OCI-LY1 (cell line): ENCODE measurements around the gene PIP4K2B.
"Not testable (repeated sequence)": the region's sequence is repeated elsewhere in the genome, so short reads cannot be mapped to it uniquely, and the experiment has no call there.

Experiments used
- H2AFZ ChIP-seq: fragments of 200-600 bp; sonication (generic), shearing (Covaris generic); 2 replicates; pipeline ENCODE4 v1.6.0; 2014; ENCODE audit warnings: antibody characterized with exemption, mild to moderate bottlenecking, low read length
- H3F3A ChIP-seq: fragments of 200-600 bp; sonication (generic), shearing (Covaris generic); 2 replicates; pipeline ENCODE4 v1.6.0; 2014; ENCODE audit warnings: mild to moderate bottlenecking, antibody characterized with exemption, low read length, moderate library complexity; ENCODE audit not compliant: insufficient read depth
- H3K27ac ChIP-seq: fragments of 200-600 bp; sonication (generic); 2 replicates; pipeline ENCODE4 v1.5.1; 2014; ENCODE audit warnings: low read length, mixed run types, mild to moderate bottlenecking, low read depth; ENCODE audit not compliant: poor library complexity, severe bottlenecking
- H3K27me3 ChIP-seq: fragments of 200-600 bp; sonication (generic); 2 replicates; pipeline ENCODE4 v1.6.0; 2014; ENCODE audit warnings: antibody characterized with exemption, mild to moderate bottlenecking, low read length, moderate library complexity; ENCODE audit not compliant: insufficient read depth
- H3K36me3 ChIP-seq: fragments of 200-600 bp; sonication (generic); 2 replicates; pipeline ENCODE4 v1.6.1; 2014; ENCODE audit warnings: mild to moderate bottlenecking, antibody characterized with exemption, low read length, moderate library complexity, mixed read lengths; ENCODE audit not compliant: insufficient read depth
- H3K4me1 ChIP-seq: fragments of 200-600 bp; sonication (generic); 2 replicates; pipeline ENCODE4 v1.5.1; 2014; ENCODE audit warnings: mild to moderate bottlenecking, low read length, moderate library complexity; ENCODE audit not compliant: insufficient read depth, severe bottlenecking
- H3K4me2 ChIP-seq: fragments of 200-600 bp; sonication (generic), shearing (Covaris generic); 2 replicates; pipeline ENCODE4 v1.6.1; 2014; ENCODE audit warnings: low read length
- H3K4me3 ChIP-seq: fragments of 200-600 bp; sonication (generic); 2 replicates; pipeline ENCODE4 v1.5.1; 2014; ENCODE audit warnings: low read length, low read depth, mild to moderate bottlenecking, mixed read lengths; ENCODE audit not compliant: poor library complexity, severe bottlenecking
- H3K79me2 ChIP-seq: fragments of 200-600 bp; shearing (Covaris generic); 2 replicates; pipeline ENCODE4 v1.6.1; 2016; ENCODE audit warnings: mixed run types, low read length, mixed read lengths; ENCODE audit not compliant: insufficient read depth
- H3K9ac ChIP-seq: fragments of 200-600 bp; sonication (generic), shearing (Covaris generic); 2 replicates; pipeline ENCODE4 v1.6.1; 2014; ENCODE audit warnings: mild to moderate bottlenecking, low read length, mixed read lengths
- H3K9me2 ChIP-seq: fragments of 200-600 bp; sonication (generic), shearing (Covaris generic); 2 replicates; pipeline ENCODE4 v1.6.1; 2014; ENCODE audit warnings: low read depth, mild to moderate bottlenecking, low read length, mixed read lengths
- H3K9me3 ChIP-seq: fragments of 200-600 bp; shearing (Covaris generic); 2 replicates; pipeline ENCODE4 v1.6.1; 2014; ENCODE audit warnings: low read length, mixed read lengths
- H4K20me1 ChIP-seq: fragments of 200-600 bp; sonication (generic), shearing (Covaris generic); 2 replicates; pipeline ENCODE4 v1.6.0; 2016; ENCODE audit warnings: mild to moderate bottlenecking, low read length; ENCODE audit not compliant: insufficient read depth
- EZH2 ChIP-seq: fragments of 200-600 bp; sonication (generic), shearing (Covaris generic); IDR thresholded peaks from 2 replicates; pipeline ENCODE4 v1.8.0; 2017; ENCODE audit warnings: borderline replicate concordance, mixed run types, mild to moderate bottlenecking, antibody characterized with exemption, low read length, moderate library complexity, mixed read lengths
- TF ChIP-seq, protein P1 (sequence below): fragments of 200-600 bp; sonication (generic), shearing (Covaris generic); IDR thresholded peaks from 2 replicates; pipeline ENCODE4 v1.5.1; 2017; ENCODE audit warnings: mild to moderate bottlenecking, antibody characterized with exemption, low read length, moderate library complexity, mixed read lengths

PIP4K2B gene

DNA sequence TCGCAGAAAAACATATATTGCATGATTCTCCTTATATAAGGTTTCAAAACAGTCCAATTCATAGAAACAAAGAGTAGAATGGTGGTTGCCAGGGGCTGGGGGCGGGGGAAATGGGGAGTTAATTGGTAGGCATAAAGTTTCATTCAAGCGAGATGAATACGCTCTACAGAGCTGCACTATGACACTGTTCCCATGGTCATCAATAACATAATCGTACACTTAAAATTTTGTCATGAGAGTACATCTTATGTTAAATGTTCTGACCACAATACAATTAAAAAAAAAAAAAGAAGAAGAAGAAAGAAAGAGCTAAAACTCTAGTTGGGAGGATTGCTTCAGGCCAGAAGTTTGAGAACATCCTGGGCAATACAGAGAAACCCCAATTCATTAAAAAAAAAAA is 5.1 kb downstream of the PIP4K2B start:
- H3K9ac ChIP-seq, result no peak overlapping the region
- peaks cover 21% of the 10 kb centered on the region for H3K4me1 ChIP-seq
- H3K79me2 ChIP-seq, result no peaks in the 10 kb centered on the region
- no peak overlapping the region for H3K4me2 ChIP-seq
- no peaks in the 10 kb centered on the region for H3K9me3 ChIP-seq
- H3K27me3 ChIP-seq, result no peaks in the 10 kb centered on the region
- no peak for TF ChIP-seq EZH2
- TF ChIP-seq, protein P1, sequence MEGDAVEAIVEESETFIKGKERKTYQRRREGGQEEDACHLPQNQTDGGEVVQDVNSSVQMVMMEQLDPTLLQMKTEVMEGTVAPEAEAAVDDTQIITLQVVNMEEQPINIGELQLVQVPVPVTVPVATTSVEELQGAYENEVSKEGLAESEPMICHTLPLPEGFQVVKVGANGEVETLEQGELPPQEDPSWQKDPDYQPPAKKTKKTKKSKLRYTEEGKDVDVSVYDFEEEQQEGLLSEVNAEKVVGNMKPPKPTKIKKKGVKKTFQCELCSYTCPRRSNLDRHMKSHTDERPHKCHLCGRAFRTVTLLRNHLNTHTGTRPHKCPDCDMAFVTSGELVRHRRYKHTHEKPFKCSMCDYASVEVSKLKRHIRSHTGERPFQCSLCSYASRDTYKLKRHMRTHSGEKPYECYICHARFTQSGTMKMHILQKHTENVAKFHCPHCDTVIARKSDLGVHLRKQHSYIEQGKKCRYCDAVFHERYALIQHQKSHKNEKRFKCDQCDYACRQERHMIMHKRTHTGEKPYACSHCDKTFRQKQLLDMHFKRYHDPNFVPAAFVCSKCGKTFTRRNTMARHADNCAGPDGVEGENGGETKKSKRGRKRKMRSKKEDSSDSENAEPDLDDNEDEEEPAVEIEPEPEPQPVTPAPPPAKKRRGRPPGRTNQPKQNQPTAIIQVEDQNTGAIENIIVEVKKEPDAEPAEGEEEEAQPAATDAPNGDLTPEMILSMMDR, result no peak
- H3K4me3 ChIP-seq, result no peak overlapping the region
- H3F3A ChIP-seq, result no peaks in the 10 kb centered on the region
- H3K36me3 ChIP-seq, result no peaks in the 10 kb centered on the region
- H3K9me2 ChIP-seq, result no peaks in the 10 kb centered on the region
- H2AFZ ChIP-seq, result no peak overlapping the region
- no peaks in the 10 kb centered on the region for H4K20me1 ChIP-seq
- no peak overlapping the region for H3K27ac ChIP-seq

DNA sequence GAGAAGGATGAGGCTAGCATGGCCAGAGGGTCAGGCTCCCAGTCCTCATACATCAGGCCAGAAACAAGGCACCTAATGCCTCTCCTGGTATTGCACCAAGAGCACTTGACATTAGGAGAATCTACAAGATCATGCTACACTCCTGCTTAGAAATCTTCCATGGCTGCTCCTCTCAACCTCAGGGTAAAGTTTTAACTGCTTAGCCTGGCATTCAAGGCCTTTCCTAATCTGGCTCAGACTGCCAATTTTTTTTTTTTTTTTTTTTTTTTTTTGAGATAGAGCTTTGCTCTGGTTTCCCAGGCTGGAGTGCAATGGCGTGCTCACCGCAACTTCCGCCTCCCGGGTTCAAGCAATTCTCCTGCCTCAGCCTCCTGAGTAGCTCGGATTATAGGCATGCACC is 8.2 kb downstream of the PIP4K2B start:
- TF ChIP-seq, protein P1, result no peak
- no peak for TF ChIP-seq EZH2
- peaks cover 4% of the 10 kb centered on the region; the same call in 1 of the 2 replicates for H3K36me3 ChIP-seq

DNA sequence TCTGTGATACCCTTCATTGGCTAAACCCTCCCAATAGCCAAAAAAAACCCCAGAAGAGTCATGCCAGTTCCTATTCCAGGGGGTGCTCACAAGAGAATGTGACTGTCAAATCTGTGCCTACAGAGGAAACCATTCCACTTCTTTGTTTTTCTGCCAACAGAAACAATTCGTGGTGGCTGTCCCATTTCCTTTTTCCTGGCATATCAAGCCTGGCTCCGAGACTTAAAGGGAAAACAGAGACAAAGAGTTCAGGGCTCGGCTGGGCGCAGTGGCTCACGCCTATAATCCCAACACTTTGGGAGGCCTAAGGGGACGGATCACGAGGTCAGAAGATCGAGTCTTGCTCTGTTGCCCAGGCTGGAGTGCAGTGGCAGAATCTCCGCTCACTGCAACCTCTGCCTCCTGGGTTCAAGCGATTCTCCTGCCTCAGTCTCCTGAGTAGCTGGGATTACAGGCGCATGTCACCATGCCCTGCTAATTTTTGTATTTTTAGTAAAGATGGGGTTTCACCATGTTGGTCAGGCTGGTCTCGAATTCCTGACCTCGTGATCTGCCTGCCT is 9.1 kb downstream of the PIP4K2B start:
- H3K4me3 ChIP-seq, H4K20me1 ChIP-seq, H3K27ac ChIP-seq, H3K27me3 ChIP-seq, H3K9me3 ChIP-seq, H3K36me3 ChIP-seq, H3K9ac ChIP-seq, H3F3A ChIP-seq, H3K79me2 ChIP-seq, H2AFZ ChIP-seq, H3K4me1 ChIP-seq, H3K4me2 ChIP-seq, H3K9me2 ChIP-seq: not testable (repeated sequence)

More for the DNA sequence above, 8.2 kb downstream of the PIP4K2B start:
- H4K20me1 ChIP-seq, result no peaks in the 10 kb centered on the region
- no peaks in the 10 kb centered on the region for H3K27me3 ChIP-seq
- H3K79me2 ChIP-seq, result no peaks in the 10 kb centered on the region
- no peak overlapping the region for H3K4me3 ChIP-seq
- no peaks in the 10 kb centered on the region for H3F3A ChIP-seq
- H3K4me2 ChIP-seq, result no peak overlapping the region
- H3K9me2 ChIP-seq, result no peaks in the 10 kb centered on the region
- no peaks in the 10 kb centered on the region for H3K9me3 ChIP-seq
- no peak overlapping the region for H2AFZ ChIP-seq
- H3K4me1 ChIP-seq, result no peaks in the 10 kb centered on the region
- H3K9ac ChIP-seq, result no peak overlapping the region
- no peak overlapping the region for H3K27ac ChIP-seq

DNA sequence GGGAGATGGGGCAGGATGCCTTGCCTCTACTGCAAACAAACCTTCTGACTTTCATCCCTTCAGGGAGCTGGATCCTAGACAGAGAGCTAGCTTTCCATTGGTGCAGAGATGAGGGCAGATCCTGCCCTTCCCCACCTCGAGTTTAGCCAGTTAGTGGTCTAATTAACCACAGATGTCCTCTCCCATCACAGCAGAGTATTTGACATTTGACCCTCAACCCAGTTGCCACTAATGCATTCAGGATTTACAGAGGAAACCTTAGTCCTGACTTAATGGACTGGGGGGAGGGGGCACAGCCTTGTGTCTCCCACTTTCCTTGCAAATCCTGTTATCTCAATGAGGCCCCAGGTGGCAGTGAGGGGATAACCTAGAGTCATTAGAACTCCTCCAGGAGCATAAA is 10.2 kb downstream of the PIP4K2B start:
- no peak for TF ChIP-seq EZH2
- TF ChIP-seq, protein P1, result no peak
- H3K4me3 ChIP-seq, result no peak overlapping the region
- no peak overlapping the region for H3K27ac ChIP-seq
- no peak overlapping the region for H3K4me2 ChIP-seq
- no peaks in the 10 kb centered on the region for H3K9me2 ChIP-seq
- no peak overlapping the region for H3K9ac ChIP-seq
- H3K79me2 ChIP-seq, result no peaks in the 10 kb centered on the region
- H3K36me3 ChIP-seq, result peaks cover 13% of the 10 kb centered on the region; the same call in 1 of the 2 replicates
- no peaks in the 10 kb centered on the region for H3K27me3 ChIP-seq
- H3F3A ChIP-seq, result no peaks in the 10 kb centered on the region
- H4K20me1 ChIP-seq, result no peaks in the 10 kb centered on the region
- H3K4me1 ChIP-seq, result no peaks in the 10 kb centered on the region
- no peak overlapping the region for H2AFZ ChIP-seq
- H3K9me3 ChIP-seq, result no peaks in the 10 kb centered on the region

DNA sequence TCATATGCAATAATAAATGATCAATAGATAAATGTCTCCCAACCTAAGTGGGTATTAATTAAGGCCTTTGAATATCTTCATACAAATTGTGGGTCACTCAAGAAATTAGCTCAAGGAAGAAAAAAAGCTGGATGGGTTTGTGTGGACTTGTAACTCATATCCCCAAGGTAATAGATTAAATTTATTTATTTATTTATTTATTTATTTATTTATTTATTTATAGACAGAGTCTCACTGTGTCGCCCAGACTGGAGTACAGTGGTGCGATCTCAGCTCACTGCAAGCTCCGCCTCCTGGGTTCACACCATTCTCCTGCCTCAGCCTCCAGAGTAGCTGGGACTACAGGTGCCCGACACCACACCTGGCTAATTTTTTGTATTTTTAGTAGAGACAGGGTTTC is 11.4 kb downstream of the PIP4K2B start:
- H3F3A ChIP-seq, H3K9me2 ChIP-seq, H3K27ac ChIP-seq, H3K4me2 ChIP-seq, H4K20me1 ChIP-seq, H3K27me3 ChIP-seq, H3K9ac ChIP-seq, H3K79me2 ChIP-seq, H3K4me3 ChIP-seq, H3K4me1 ChIP-seq, H3K9me3 ChIP-seq, H2AFZ ChIP-seq: not testable (repeated sequence)
- H3K36me3 ChIP-seq, result peaks cover 16% of the 10 kb centered on the region
